PFSK-1 (cell line): Measurements from ENCODE around the gene TXN.

Source experiments
- FOXP2 ChIP-seq: optimal IDR thresholded peaks from 2 replicates; pipeline ENCODE3; 2011; ENCODE audit warnings: borderline replicate concordance, control low read depth, inconsistent platforms; ENCODE audit not compliant: insufficient read depth; ENCODE audit errors: extremely low read length, extremely low read depth
- POLR2AphosphoS5 ChIP-seq: IDR thresholded peaks from 2 replicates; pipeline ENCODE4 v1.6.1; 2012; ENCODE audit warnings: low read depth, mild to moderate bottlenecking, control low read depth, low read length, moderate library complexity
- REST ChIP-seq, 2 experiments: IDR thresholded peaks; 2 replicates each; pipeline versions ENCODE4 v1.6.1 to v1.8.0; 2011 to 2012; ENCODE audit warnings: low read depth in 2 of 2, low read length in 2 of 2, control low read depth in 1 of 2, inconsistent platforms in 1 of 2, mild to moderate bottlenecking in 1 of 2, moderate library complexity in 1 of 2; ENCODE audit not compliant: insufficient read depth in 1 of 2
- SIN3A ChIP-seq: IDR thresholded peaks from 2 replicates; pipeline ENCODE4 v1.6.1; 2012; ENCODE audit warnings: mild to moderate bottlenecking, low read length, moderate library complexity, borderline replicate concordance; ENCODE audit not compliant: insufficient read depth
- TAF1 ChIP-seq: IDR thresholded peaks from 2 replicates; pipeline ENCODE4 v1.6.1; 2012; ENCODE audit warnings: low read length, control low read depth, borderline replicate concordance; ENCODE audit not compliant: insufficient read depth

Gene TXN

GRCh38 chr9:110197330-110198187 lies 58.7 kb downstream of the TXN start:
- TF ChIP-seq SIN3A: no peak
- no peak for TF ChIP-seq TAF1
- TF ChIP-seq FOXP2: no peak
- no peak for TF ChIP-seq POLR2AphosphoS5
- TF ChIP-seq REST (IDR thresholded peaks at IDR 0.05; ENCODE audit: insufficient read depth in 1 of 2, low read depth in 2 of 2, low read length in 2 of 2): no peak
